ENCODE results near the gene RNF138.

RNF138 gene

DNA sequence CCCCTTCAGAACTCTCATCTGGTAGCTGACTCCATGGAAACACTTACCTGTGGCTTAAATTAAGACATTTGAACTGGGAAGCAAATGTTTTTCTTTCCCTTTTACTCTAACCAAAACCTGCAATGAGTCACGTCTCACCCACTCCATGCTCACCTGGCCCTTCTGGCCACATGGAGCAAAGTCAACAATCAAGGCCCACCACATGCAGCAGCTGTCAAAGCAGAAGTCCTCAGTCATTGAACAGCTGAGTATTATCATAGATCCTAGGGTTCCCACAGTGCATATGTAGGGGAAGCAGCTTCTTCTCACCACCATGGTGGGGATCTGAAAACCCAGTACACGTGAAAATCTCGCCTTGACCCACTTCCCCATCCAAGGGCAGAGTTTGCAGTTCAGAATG, 85.9 kb downstream of the RNF138 start:
- no peak for DNase-seq

Data from NCI-H1048 (cell line).